ENCODE data around the gene MEGF10. TPM values are rescaled to one million over a fixed set of nuclear protein-coding genes. Genes with fewer than 3 reads are reported as not detected.

Gene MEGF10
- total RNA-seq, 1 donor from 2014 or later = 0.69 TPM

- Mint-ChIP-seq H3K27me3 (ENCODE audit: unreplicated experiment) (peaks cover 3% of the 10 kb centered on the region), H3K36me3 (ENCODE audit: unreplicated experiment) (no peaks in the 10 kb centered on the region), H3K27ac (ENCODE audit: unreplicated experiment) (no peak overlapping the region), H3K4me3 (ENCODE audit: unreplicated experiment) (no peak overlapping the region), H3K9me3 (ENCODE audit: unreplicated experiment) (peaks cover 3% of the 10 kb centered on the region), H3K4me1 (ENCODE audit: low read depth, unreplicated experiment) (peaks cover 10% of the 10 kb centered on the region)
- DNase-seq = no peak
- no peak for TF ChIP-seq CTCF (IDR thresholded peaks at IDR 0.05; ENCODE audit: partially characterized antibody, unreplicated experiment)
Measured at GRCh38 chr5:127428748-127429147, 138.2 kb downstream of the MEGF10 start.

GRCh38 chr5:127429928-127430327 is 139.3 kb downstream of the MEGF10 start:
- Mint-ChIP-seq H3K4me1 (ENCODE audit: low read depth, unreplicated experiment) (peaks cover 5% of the 10 kb centered on the region), H3K27ac (ENCODE audit: unreplicated experiment) (no peak overlapping the region), H3K9me3 (ENCODE audit: unreplicated experiment) (peaks cover 3% of the 10 kb centered on the region), H3K27me3 (ENCODE audit: unreplicated experiment) (peaks cover 3% of the 10 kb centered on the region), H3K4me3 (ENCODE audit: unreplicated experiment) (no peak overlapping the region), H3K36me3 (ENCODE audit: unreplicated experiment) (no peaks in the 10 kb centered on the region)
- no peak for TF ChIP-seq CTCF (IDR thresholded peaks at IDR 0.05; ENCODE audit: partially characterized antibody, unreplicated experiment)
- DNase-seq = no peak

GRCh38 chr5:127430627-127431026 is 140.0 kb downstream of the MEGF10 start:
- H3K27ac Mint-ChIP-seq (ENCODE audit: unreplicated experiment) = no peak overlapping the region
- no peaks in the 10 kb centered on the region for H3K36me3 Mint-ChIP-seq (ENCODE audit: unreplicated experiment)
- no peaks in the 10 kb centered on the region for H3K4me1 Mint-ChIP-seq (ENCODE audit: low read depth, unreplicated experiment)
- DNase-seq = no peak
- no peaks in the 10 kb centered on the region for H3K27me3 Mint-ChIP-seq (ENCODE audit: unreplicated experiment)
- H3K4me3 Mint-ChIP-seq (ENCODE audit: unreplicated experiment) = no peak overlapping the region
- H3K9me3 Mint-ChIP-seq (ENCODE audit: unreplicated experiment) = no peaks in the 10 kb centered on the region
- TF ChIP-seq CTCF (IDR thresholded peaks at IDR 0.05; ENCODE audit: partially characterized antibody, unreplicated experiment) = no peak

- Mint-ChIP-seq H3K27me3 (ENCODE audit: unreplicated experiment) (no peaks in the 10 kb centered on the region), H3K4me3 (ENCODE audit: unreplicated experiment) (no peak overlapping the region), H3K36me3 (ENCODE audit: unreplicated experiment) (no peaks in the 10 kb centered on the region), H3K4me1 (ENCODE audit: low read depth, unreplicated experiment) (no peaks in the 10 kb centered on the region), H3K9me3 (ENCODE audit: unreplicated experiment) (no peaks in the 10 kb centered on the region), H3K27ac (ENCODE audit: unreplicated experiment) (no peak overlapping the region)
- no peak for DNase-seq
- no peak for TF ChIP-seq CTCF (IDR thresholded peaks at IDR 0.05; ENCODE audit: partially characterized antibody, unreplicated experiment)
Measured at GRCh38 chr5:127431977-127432585, 141.5 kb downstream of the MEGF10 start.

- DNase-seq = no peak
- no peak for TF ChIP-seq CTCF (IDR thresholded peaks at IDR 0.05; ENCODE audit: partially characterized antibody, unreplicated experiment)
- Mint-ChIP-seq H3K27me3 (ENCODE audit: unreplicated experiment) (no peaks in the 10 kb centered on the region), H3K27ac (ENCODE audit: unreplicated experiment) (no peak overlapping the region), H3K4me1 (ENCODE audit: low read depth, unreplicated experiment) (no peaks in the 10 kb centered on the region), H3K9me3 (ENCODE audit: unreplicated experiment) (no peaks in the 10 kb centered on the region), H3K4me3 (ENCODE audit: unreplicated experiment) (no peak overlapping the region), H3K36me3 (ENCODE audit: unreplicated experiment) (no peaks in the 10 kb centered on the region)
Measured at GRCh38 chr5:127433526-127433925, 142.9 kb downstream of the MEGF10 start.

Measured in glutamatergic neuron (in vitro differentiated cells).